Fibroblast of lung (primary cell): Measurements from ENCODE around the gene CCDC60. TPM values are rescaled to one million over a fixed set of nuclear protein-coding genes. Genes with fewer than 3 reads are reported as not detected.

Experiments
- DNase-seq, 2 donors: peaks; one replicate each; pipeline versions ENCODE4 v3.0.0 to v3.0.0-alpha.2; 2010; ENCODE audit warnings: low read depth in 2 of 2
- H2AFZ ChIP-seq: 2 replicates; pipeline ENCODE4 v1.5.1; 2012; ENCODE audit warnings: low read length, control low read depth, inconsistent platforms
- H3K27ac ChIP-seq: 2 replicates; pipeline ENCODE4 v1.5.1; 2011; ENCODE audit warnings: low read length, control low read depth; ENCODE audit not compliant: insufficient read depth
- H3K27me3 ChIP-seq: 2 replicates; pipeline ENCODE4 v1.5.1; 2011; ENCODE audit warnings: mild to moderate bottlenecking, low read length; ENCODE audit not compliant: control insufficient read depth, insufficient read depth
- H3K36me3 ChIP-seq: 2 replicates; pipeline ENCODE4 v1.5.1; 2011; ENCODE audit warnings: low read length; ENCODE audit not compliant: control insufficient read depth, insufficient read depth
- H3K4me1 ChIP-seq: 2 replicates; pipeline ENCODE4 v1.5.1; 2011; ENCODE audit warnings: low read length; ENCODE audit not compliant: control insufficient read depth, insufficient read depth; ENCODE audit errors: extremely low read depth
- H3K4me2 ChIP-seq: 2 replicates; pipeline ENCODE4 v1.5.1; 2011; ENCODE audit warnings: low read length, control low read depth; ENCODE audit not compliant: insufficient read depth; ENCODE audit errors: extremely low read depth
- H3K4me3 ChIP-seq, 4 experiments: fragments of 200-600 bp in 1 of 4; sonication (generic) in 1 of 4; replicated peaks in 1 of 4; 2 replicates each; pipeline ENCODE4 v1.5.1; 2011 to 2016; ENCODE audit warnings: low read length in 4 of 4, low read depth in 3 of 4, mild to moderate bottlenecking in 3 of 4, control low read depth in 2 of 4, inconsistent platforms in 1 of 4, mixed read lengths in 1 of 4; ENCODE audit not compliant: insufficient read depth in 1 of 4; ENCODE audit errors: control extremely low read depth in 1 of 4
- H3K79me2 ChIP-seq: 2 replicates; pipeline ENCODE4 v1.5.1; 2012; ENCODE audit warnings: mild to moderate bottlenecking, low read length, inconsistent platforms; ENCODE audit not compliant: control insufficient read depth, insufficient read depth
- H3K9ac ChIP-seq: 2 replicates; pipeline ENCODE4 v1.5.1; 2011; ENCODE audit warnings: mild to moderate bottlenecking, low read length, control low read depth; ENCODE audit not compliant: insufficient read depth
- H3K9me3 ChIP-seq: 2 replicates; pipeline ENCODE4 v1.5.1; 2012; ENCODE audit warnings: low read depth, low read length; ENCODE audit not compliant: control insufficient read depth, insufficient read depth
- H4K20me1 ChIP-seq: 2 replicates; pipeline ENCODE4 v1.5.1; 2011; ENCODE audit warnings: low read length; ENCODE audit not compliant: control insufficient read depth, insufficient read depth; ENCODE audit errors: extremely low read depth
- EZH2 ChIP-seq: IDR thresholded peaks from 2 replicates; pipeline ENCODE4 v1.5.1; 2012; ENCODE audit warnings: low read length, control low read depth, mild to moderate bottlenecking; ENCODE audit errors: missing control alignments
- polyA plus RNA-seq, 2 donors: library from polyadenylated mRNA; depleted of rRNA in 1 of 2; stranded (reverse) in 1 of 2; unstranded in 1 of 2; fragments of >200 nt; gene quantifications; 2 replicates each; pipeline ENCODE4 v1.2.1, GENCODE V29; 2011 to 2012; ENCODE audit warnings: missing spikeins in 1 of 2
- total RNA-seq: library from RNA; depleted of rRNA; stranded (reverse); fragments of >200 nt; gene quantifications from 2 replicates; pipeline ENCODE4 v1.2.1, GENCODE V29; 2014
- TF ChIP-seq, protein P1 (sequence below), 2 donors: IDR thresholded peaks in 1 of 2; conservative IDR thresholded peaks in 1 of 2; 1 replicate in 1 of 2; 2 replicates in 1 of 2; pipeline ENCODE4 v1.5.1; 2011 to 2012; ENCODE audit warnings: low read length in 2 of 2, control low read depth in 1 of 2, inconsistent platforms in 1 of 2, low read depth in 1 of 2, mild to moderate bottlenecking in 1 of 2

Gene CCDC60
- total and polyA plus RNA-seq, 2 donors (not counting 1 experiment from before 2014, with no cell fraction given), result not detected

- Histone ChIP-seq H3K9ac (no peak overlapping the region), H3K4me2 (no peak overlapping the region), H3K27ac (no peak overlapping the region), H4K20me1 (no peaks in the 10 kb centered on the region), H3K4me3 (no peak overlapping the region), H3K36me3 (no peaks in the 10 kb centered on the region), H3K9me3 (no peaks in the 10 kb centered on the region), H3K79me2 (no peaks in the 10 kb centered on the region), H3K27me3 (no peaks in the 10 kb centered on the region), H2AFZ (no peak overlapping the region), H3K4me1 (no peaks in the 10 kb centered on the region)
- TF ChIP-seq EZH2, result no peak
- TF ChIP-seq, protein P1, sequence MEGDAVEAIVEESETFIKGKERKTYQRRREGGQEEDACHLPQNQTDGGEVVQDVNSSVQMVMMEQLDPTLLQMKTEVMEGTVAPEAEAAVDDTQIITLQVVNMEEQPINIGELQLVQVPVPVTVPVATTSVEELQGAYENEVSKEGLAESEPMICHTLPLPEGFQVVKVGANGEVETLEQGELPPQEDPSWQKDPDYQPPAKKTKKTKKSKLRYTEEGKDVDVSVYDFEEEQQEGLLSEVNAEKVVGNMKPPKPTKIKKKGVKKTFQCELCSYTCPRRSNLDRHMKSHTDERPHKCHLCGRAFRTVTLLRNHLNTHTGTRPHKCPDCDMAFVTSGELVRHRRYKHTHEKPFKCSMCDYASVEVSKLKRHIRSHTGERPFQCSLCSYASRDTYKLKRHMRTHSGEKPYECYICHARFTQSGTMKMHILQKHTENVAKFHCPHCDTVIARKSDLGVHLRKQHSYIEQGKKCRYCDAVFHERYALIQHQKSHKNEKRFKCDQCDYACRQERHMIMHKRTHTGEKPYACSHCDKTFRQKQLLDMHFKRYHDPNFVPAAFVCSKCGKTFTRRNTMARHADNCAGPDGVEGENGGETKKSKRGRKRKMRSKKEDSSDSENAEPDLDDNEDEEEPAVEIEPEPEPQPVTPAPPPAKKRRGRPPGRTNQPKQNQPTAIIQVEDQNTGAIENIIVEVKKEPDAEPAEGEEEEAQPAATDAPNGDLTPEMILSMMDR (conservative IDR thresholded peaks at IDR 0.05 in 1 of 2, IDR thresholded peaks at IDR 0.05 in 1 of 2; ENCODE audit: low read depth in 1 of 2, low read length in 2 of 2), result no peak
- DNase-seq, result no peak
These were observed 26.8 kb upstream of the CCDC60 start for GRCh38 chr12:119307747-119308146.

GRCh38 chr12:119308708-119309456 lies 25.6 kb upstream of the CCDC60 start:
- no peaks in the 10 kb centered on the region for H3K27me3 ChIP-seq
- H3K9me3 ChIP-seq, result no peaks in the 10 kb centered on the region
- no peak overlapping the region for H3K27ac ChIP-seq
- H4K20me1 ChIP-seq, result no peaks in the 10 kb centered on the region
- TF ChIP-seq EZH2, result no peak
- TF ChIP-seq, protein P1 (conservative IDR thresholded peaks at IDR 0.05 in 1 of 2, IDR thresholded peaks at IDR 0.05 in 1 of 2; ENCODE audit: low read depth in 1 of 2, low read length in 2 of 2), result no peak
- H3K4me3 ChIP-seq, result no peak overlapping the region
- no peak overlapping the region for H3K9ac ChIP-seq
- no peaks in the 10 kb centered on the region for H3K79me2 ChIP-seq
- H3K4me1 ChIP-seq, result no peaks in the 10 kb centered on the region
- no peak for DNase-seq
- H3K4me2 ChIP-seq, result no peak overlapping the region
- H2AFZ ChIP-seq, result no peak overlapping the region
- H3K36me3 ChIP-seq, result no peaks in the 10 kb centered on the region

DNA sequence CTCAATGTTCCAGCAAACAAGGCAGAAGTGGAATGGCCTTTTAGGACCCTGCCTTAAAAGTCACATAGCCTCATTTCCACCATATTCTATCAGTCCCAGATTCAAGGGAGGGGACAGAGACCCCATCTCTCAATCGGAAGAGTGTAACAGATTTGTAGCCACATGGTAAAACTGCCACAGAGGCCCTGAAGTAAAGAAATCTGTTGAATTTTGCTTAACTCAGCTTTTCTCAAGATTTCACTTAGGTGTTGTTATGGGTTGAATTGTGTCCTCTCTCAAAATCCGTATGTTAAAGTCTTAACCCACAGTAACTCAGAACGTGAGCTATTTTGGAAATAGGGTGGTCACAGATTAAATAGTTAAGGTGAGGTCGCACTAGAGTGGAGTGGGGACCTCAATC lies 22.7 kb upstream of the CCDC60 start:
- DNase-seq, result no peak
- TF ChIP-seq, protein P1 (conservative IDR thresholded peaks at IDR 0.05 in 1 of 2, IDR thresholded peaks at IDR 0.05 in 1 of 2; ENCODE audit: low read depth in 1 of 2, low read length in 2 of 2), result no peak
- no peak for TF ChIP-seq EZH2
- H3K9ac ChIP-seq, result no peak overlapping the region

More for the DNA sequence above, 22.7 kb upstream of the CCDC60 start:
- Histone ChIP-seq H3K27me3 (no peaks in the 10 kb centered on the region), H3K36me3 (no peaks in the 10 kb centered on the region), H3K4me1 (no peaks in the 10 kb centered on the region), H3K27ac (no peak overlapping the region), H4K20me1 (no peaks in the 10 kb centered on the region), H3K79me2 (no peaks in the 10 kb centered on the region), H2AFZ (no peak overlapping the region), H3K4me2 (no peak overlapping the region), H3K4me3 (no peak overlapping the region), H3K9me3 (no peaks in the 10 kb centered on the region)
